K562 (cell line): ENCODE results near the gene GCC1. TPM values are rescaled to one million over a fixed set of nuclear protein-coding genes. Genes with fewer than 3 reads are reported as not detected.

ENCODE experiments used
- ATAC-seq: fragments of 200-7000 bp; cut with Tn5 transposase; 3 replicates; pipeline ENCODE4 v1.9.1; 2020; ENCODE audit warnings: moderate library complexity
- BruUV-seq: library from RNA; stranded (reverse); fragments of 400-500 nt; replicated peaks from 2 replicates; lab custom pipeline; 2021; lab: Mats Ljungman, UMichigan
- CTCF ChIA-PET: fragments of 300-600 bp; formaldehyde crosslinking; extraction: SDS; loops from one replicate; lab custom pipeline; 2021; ENCODE audit warnings: low intra/inter-chr PET ratio; lab: Yijun Ruan, JAX
- POLR2A ChIA-PET: fragments of 300-600, 350-650 bp; sonication (Branson Sonifier 250); formaldehyde crosslinking; extraction: SDS; loops from one replicate; lab custom pipeline; 2021; ENCODE audit warnings: antibody characterized with exemption, inconsistent platforms; lab: Yijun Ruan, JAX
- DNase-seq, 4 experiments: peaks; one replicate each; pipeline versions ENCODE4 v3.0.0 to v3.0.0-alpha.2; 2011 to 2018; ENCODE audit warnings: low spot score in 3 of 4, mixed read lengths in 3 of 4; ENCODE audit errors: extremely low read depth in 1 of 4
- FAIRE-seq: peaks from 2 replicates; lab custom pipeline; 2011; peaks lifted over from hg19 to GRCh38; lab: Jason Lieb, UNC
- H2AFZ ChIP-seq: 2 replicates; pipeline ENCODE4 v1.6.0; 2011; ENCODE audit warnings: low read depth, low read length, control low read depth, inconsistent platforms
- H3K27ac ChIP-seq: fragments of 200-600 bp; 3 replicates; pipeline ENCODE4 v1.8.0; 2011; ENCODE audit warnings: low read depth, mild to moderate bottlenecking, control low read depth, inconsistent platforms, low read length, moderate library complexity, mixed read lengths; ENCODE audit errors: extremely low read depth
- H3K27me3 ChIP-seq, 2 experiments: fragments of 300-600 bp in 1 of 2; 2 replicates in 1 of 2; 3 replicates in 1 of 2; pipeline versions ENCODE4 v1.6.0 to v1.8.0; 2011; ENCODE audit warnings: inconsistent platforms in 2 of 2, low read length in 2 of 2, mild to moderate bottlenecking in 1 of 2, mixed read lengths in 1 of 2, moderate library complexity in 1 of 2; ENCODE audit not compliant: control insufficient read depth in 2 of 2, insufficient read depth in 2 of 2
- H3K36me3 ChIP-seq: fragments of 300-600 bp; 3 replicates; pipeline ENCODE4 v1.8.0; 2011; ENCODE audit warnings: mild to moderate bottlenecking, low read length, inconsistent platforms; ENCODE audit not compliant: control insufficient read depth, insufficient read depth
- H3K4me1 ChIP-seq, 2 experiments: fragments of 200-600 bp in 1 of 2; replicated peaks in 1 of 2; 2 replicates in 1 of 2; 3 replicates in 1 of 2; pipeline versions ENCODE4 v1.5.1 to v1.8.0; 2011; ENCODE audit warnings: inconsistent platforms in 2 of 2, low read length in 2 of 2, mild to moderate bottlenecking in 1 of 2, mixed read lengths in 1 of 2, moderate library complexity in 1 of 2; ENCODE audit not compliant: control insufficient read depth in 2 of 2, insufficient read depth in 2 of 2
- H3K4me2 ChIP-seq: 2 replicates; pipeline ENCODE4 v1.6.1; 2011; ENCODE audit warnings: low read length, control low read depth, inconsistent platforms, mixed read lengths; ENCODE audit not compliant: insufficient read depth
- H3K4me3 ChIP-seq: fragments of 200-600 bp; sonication (generic), shearing (Covaris generic); 2 replicates; pipeline ENCODE4 v1.5.1; 2016; ENCODE audit warnings: control low read depth, inconsistent platforms
- H3K79me2 ChIP-seq: fragments of 200-600 bp; 3 replicates; pipeline ENCODE4 v1.8.0; 2011; ENCODE audit warnings: low read length, inconsistent platforms; ENCODE audit not compliant: control insufficient read depth, insufficient read depth
- H3K9ac ChIP-seq, 2 experiments: 2 replicates each; pipeline versions ENCODE4 v1.6.0 to v1.6.1; 2011; ENCODE audit warnings: low read depth in 2 of 2, low read length in 2 of 2, control low read depth in 1 of 2, inconsistent platforms in 1 of 2, mild to moderate bottlenecking in 1 of 2, mixed read lengths in 1 of 2; ENCODE audit not compliant: insufficient read depth in 1 of 2
- H3K9me1 ChIP-seq: one replicate; pipeline ENCODE4 v1.6.0; 2011; ENCODE audit warnings: inconsistent platforms, mild to moderate bottlenecking, low read length, moderate library complexity; ENCODE audit not compliant: control insufficient read depth, insufficient read depth
- H3K9me3 ChIP-seq: replicated peaks from 2 replicates; pipeline ENCODE4 v1.5.1; 2011; ENCODE audit warnings: low read depth, low read length, inconsistent platforms; ENCODE audit not compliant: control insufficient read depth, insufficient read depth
- H4K20me1 ChIP-seq: replicated peaks from 2 replicates; pipeline ENCODE4 v1.6.1; 2011; ENCODE audit warnings: low read length, inconsistent platforms, mixed read lengths; ENCODE audit not compliant: control insufficient read depth, insufficient read depth
- BRD9 ChIP-seq: fragments of 450-650 bp; IDR thresholded peaks from 2 replicates; pipeline ENCODE4 v1.6.1; 2018; ENCODE audit warnings: low read depth; ENCODE audit not compliant: partially characterized antibody
- CBX1 ChIP-seq: sonication (generic); IDR thresholded peaks from 2 replicates; pipeline ENCODE4 v1.6.1; 2016; ENCODE audit warnings: antibody characterized with exemption, low read depth, mild to moderate bottlenecking
- CBX3 ChIP-seq, 2 experiments: IDR thresholded peaks; 1 replicate in 1 of 2; 2 replicates in 1 of 2; pipeline ENCODE4 v1.6.1; 2012; ENCODE audit warnings: inconsistent platforms in 2 of 2, low read length in 2 of 2, borderline replicate concordance in 1 of 2, control low read depth in 1 of 2
- NCOA4 ChIP-seq: fragments of 450-650 bp; IDR thresholded peaks from 2 replicates; pipeline ENCODE4 v1.6.1; 2018; ENCODE audit warnings: mild to moderate bottlenecking; ENCODE audit not compliant: partially characterized antibody
- POLR2B ChIP-seq: fragments of 450-650 bp; IDR thresholded peaks from 2 replicates; pipeline ENCODE4 v1.6.1; 2018; ENCODE audit warnings: low read depth; ENCODE audit not compliant: partially characterized antibody
- RAD21 ChIP-seq, 2 experiments: fragments of 250-450 bp in 1 of 2; fragments of 450-650 bp in 1 of 2; sonication (Bioruptor Pico) in 1 of 2; formaldehyde crosslinking in 1 of 2; IDR thresholded peaks in 1 of 2; conservative IDR thresholded peaks in 1 of 2; 2 replicates each; pipeline versions ENCODE4 v1.4.0 to v1.8.0; 2020 to 2022; ENCODE audit warnings: mild to moderate bottlenecking in 2 of 2, moderate library complexity in 1 of 2
- RBM25 ChIP-seq: fragments of 200-400 bp; formaldehyde crosslinking; IDR thresholded peaks from 2 replicates; pipeline ENCODE4 v1.6.1; 2018; ENCODE audit warnings: low read length, low read depth, moderate library complexity; ENCODE audit not compliant: severe bottlenecking
- SIN3A ChIP-seq, 2 experiments: fragments of 150-350 bp in 1 of 2; IDR thresholded peaks; 2 replicates each; pipeline ENCODE4 v1.6.1; 2011 to 2016; ENCODE audit warnings: borderline replicate concordance in 2 of 2, low read depth in 2 of 2, low read length in 2 of 2, mild to moderate bottlenecking in 2 of 2, moderate library complexity in 2 of 2; ENCODE audit not compliant: control insufficient read depth in 1 of 2
- TOE1 ChIP-seq, 2 experiments: fragments of 450-650 bp in 1 of 2; sonication (generic) in 1 of 2; formaldehyde crosslinking in 1 of 2; IDR thresholded peaks; 2 replicates each; pipeline versions ENCODE4 v1.7.1 to v1.8.0; 2016 to 2022; ENCODE audit warnings: borderline replicate concordance in 2 of 2, mild to moderate bottlenecking in 2 of 2, antibody characterized with exemption in 1 of 2, inconsistent platforms in 1 of 2, low read depth in 1 of 2, missing genetic modification reagents in 1 of 2, moderate library complexity in 1 of 2
- ZNF165 ChIP-seq: fragments of 250-450 bp; sonication (Bioruptor Pico); IDR thresholded peaks from 2 replicates; pipeline ENCODE4 v1.4.0; 2020; ENCODE audit warnings: borderline replicate concordance
- ZNF174 ChIP-seq: fragments of 250-450 bp; sonication (Bioruptor Pico); IDR thresholded peaks from 2 replicates; pipeline ENCODE4 v1.4.0; 2020; ENCODE audit warnings: mild to moderate bottlenecking
- ZNF217 ChIP-seq: sonication (generic); formaldehyde crosslinking; IDR thresholded peaks from 2 replicates; pipeline ENCODE4 v1.8.0; 2022; ENCODE audit warnings: mild to moderate bottlenecking, missing genetic modification reagents
- ZNF507 ChIP-seq: conservative IDR thresholded peaks from 2 replicates; pipeline ENCODE4 v1.6.1; 2017; ENCODE audit warnings: missing genetic modification characterization, missing compliant biosample characterization
- WGBS: fragments of 100-300 bp; shearing (Covaris generic); methylation state at CpG from one replicate; pipeline ENCODE4 v1.1.6; 2016; ENCODE audit warnings: low coverage, mixed read lengths; ENCODE audit not compliant: insufficient coverage; ENCODE audit errors: missing lambda C conversion rate; 5-methylcytosine and 5-hydroxymethylcytosine counted together
- in situ Hi-C: fragments of 300-500 bp; cut with MboI; formaldehyde crosslinking; loops from 4 replicates; pipeline ENCODE4 v1.15.0; 2018; ENCODE audit warnings: inconsistent platforms, mixed read lengths
- intact Hi-C: fragments of 100-400 bp; cut with micrococcal nuclease; formaldehyde crosslinking; loops from 2 replicates; pipeline ENCODE4 v1.14.2; 2022
- polyA plus RNA-seq, 8 experiments: library from polyadenylated mRNA; depleted of rRNA in 4 of 8; stranded (reverse) in 5 of 8; unstranded in 3 of 8; fragments of >200 nt; fragmentation: Nextera tagmentation in 2 of 8; fragmentation: Illumina TruSeq in 1 of 8; extraction: Ambion mirVana in 2 of 8; extraction: Trizol in 1 of 8; gene quantifications; 2 replicates each; pipeline versions ENCODE4 v1.2.1 to v1.2.3, GENCODE V29; 2011 to 2014; ENCODE audit warnings: inconsistent platforms in 1 of 8, missing spikeins in 1 of 8
- total RNA-seq, 7 experiments: library from RNA; depleted of rRNA in 6 of 7; stranded (reverse); fragments of >200 nt in 6 of 7; fragmentation: Illumina TruSeq in 2 of 7; extraction: Trizol in 2 of 7; gene quantifications; 2 replicates each; pipeline versions ENCODE4 v1.2.1 to v1.2.3, GENCODE V29; 2011 to 2021; ENCODE audit warnings: low replicate concordance in 1 of 7
- TF ChIP-seq, protein P1 (sequence below), 3 experiments: IDR thresholded peaks in 2 of 3; conservative IDR thresholded peaks in 1 of 3; 2 replicates each; pipeline ENCODE4 v1.5.1; 2011 to 2012; ENCODE audit warnings: low read length in 3 of 3, mild to moderate bottlenecking in 3 of 3, control low read depth in 2 of 3, improper control_type of control experiment in 1 of 3, inconsistent platforms in 1 of 3, low read depth in 1 of 3, mixed read lengths in 1 of 3, moderate library complexity in 1 of 3; ENCODE audit not compliant: insufficient read depth in 2 of 3
- TF ChIP-seq, protein P2 (sequence below): sonication (generic); formaldehyde crosslinking; IDR thresholded peaks from 2 replicates; pipeline ENCODE4 v1.8.1; 2023; ENCODE audit warnings: mild to moderate bottlenecking, missing genetic modification reagents

Gene GCC1
- total and polyA plus RNA-seq, 9 of the 15 experiments (the other 6 are each of a cell fraction or from before 2014, with no cell fraction given) = 1.9 to 19.8 (median 10.9) TPM

DNA sequence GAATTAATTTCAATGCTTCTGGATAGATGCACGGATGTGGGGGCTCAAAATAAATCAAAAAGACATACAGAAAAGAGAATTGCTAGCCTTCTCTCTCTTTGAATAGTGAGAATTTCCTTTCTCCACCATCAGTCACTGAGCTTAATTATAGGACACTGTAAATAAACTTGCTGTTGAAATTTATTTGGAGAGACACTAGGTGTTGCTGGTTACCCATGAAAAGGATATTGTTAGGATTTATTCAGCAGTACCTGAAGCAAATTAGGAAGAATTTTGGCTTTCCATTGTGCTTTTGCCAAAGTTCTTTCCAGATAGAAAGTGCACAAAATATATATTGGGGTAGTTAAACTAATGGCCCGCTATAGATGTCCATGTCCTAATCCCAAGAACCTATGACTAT lies 27.6 kb downstream of the GCC1 start:
- in situ Hi-C loops = no loop called here
- Histone ChIP-seq H3K4me1 (no peaks in the 10 kb centered on the region), H3K4me2 (no peak overlapping the region), H3K27ac (no peak overlapping the region), H3K9ac (no peak overlapping the region), H4K20me1 (no peaks in the 10 kb centered on the region), H3K27me3 (peaks cover 3 to 4% of the 10 kb centered on the region in 2 experiments; a peak in 1 of 5 replicates), H2AFZ (no peak overlapping the region), H3K79me2 (no peaks in the 10 kb centered on the region), H3K4me3 (no peak overlapping the region), H3K36me3 (no peaks in the 10 kb centered on the region), H3K9me3 (no peaks in the 10 kb centered on the region), H3K9me1 (no peaks in the 10 kb centered on the region)
- DNase-seq = no peak
- ChIA-PET POLR2A (interaction anchor here (0.6 kb wide), 1 partner anchor 8 kb away, joined by 3 read pairs; no protein-coding TSS in a partner anchor), CTCF (interaction anchor here (0.9 to 1.8 kb wide), 3 partner anchors 651 to 830 kb away, joined by 4 to 7 read pairs (median 7); no protein-coding TSS in a partner anchor)
- WGBS = 0% methylated on average over 2 of the region's 2 CpGs
- no peak for FAIRE-seq
- no TSS peak for BruUV-seq
- ATAC-seq = no peak
- intact Hi-C loops = no loop called here
- TF ChIP-seq, protein P1, sequence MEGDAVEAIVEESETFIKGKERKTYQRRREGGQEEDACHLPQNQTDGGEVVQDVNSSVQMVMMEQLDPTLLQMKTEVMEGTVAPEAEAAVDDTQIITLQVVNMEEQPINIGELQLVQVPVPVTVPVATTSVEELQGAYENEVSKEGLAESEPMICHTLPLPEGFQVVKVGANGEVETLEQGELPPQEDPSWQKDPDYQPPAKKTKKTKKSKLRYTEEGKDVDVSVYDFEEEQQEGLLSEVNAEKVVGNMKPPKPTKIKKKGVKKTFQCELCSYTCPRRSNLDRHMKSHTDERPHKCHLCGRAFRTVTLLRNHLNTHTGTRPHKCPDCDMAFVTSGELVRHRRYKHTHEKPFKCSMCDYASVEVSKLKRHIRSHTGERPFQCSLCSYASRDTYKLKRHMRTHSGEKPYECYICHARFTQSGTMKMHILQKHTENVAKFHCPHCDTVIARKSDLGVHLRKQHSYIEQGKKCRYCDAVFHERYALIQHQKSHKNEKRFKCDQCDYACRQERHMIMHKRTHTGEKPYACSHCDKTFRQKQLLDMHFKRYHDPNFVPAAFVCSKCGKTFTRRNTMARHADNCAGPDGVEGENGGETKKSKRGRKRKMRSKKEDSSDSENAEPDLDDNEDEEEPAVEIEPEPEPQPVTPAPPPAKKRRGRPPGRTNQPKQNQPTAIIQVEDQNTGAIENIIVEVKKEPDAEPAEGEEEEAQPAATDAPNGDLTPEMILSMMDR (IDR thresholded peaks at IDR 0.05 in 2 of 3, conservative IDR thresholded peaks at IDR 0.05 in 1 of 3; ENCODE audit: insufficient read depth in 2 of 3, low read depth in 1 of 3, low read length in 3 of 3) = peak in 2 of 3 experiments; percentile 4 to 49; a peak in 3 of 6 replicates
- TF ChIP-seq ZNF507 (tag) = no peak
- TF ChIP-seq SIN3A (IDR thresholded peaks at IDR 0.05; ENCODE audit: borderline replicate concordance in 2 of 2, control insufficient read depth in 1 of 2, low read depth in 2 of 2, low read length in 2 of 2) = no peak
- no peak for TF ChIP-seq ZNF165 (CRISPR knock-in tag)
- no peak for TF ChIP-seq RBM25
- no peak for TF ChIP-seq ZNF174 (CRISPR knock-in tag)
- no peak for TF ChIP-seq TOE1 (IDR thresholded peaks at IDR 0.05; ENCODE audit: borderline replicate concordance)
- TF ChIP-seq TOE1 (CRISPR knock-in tag; IDR thresholded peaks at IDR 0.05; ENCODE audit: borderline replicate concordance, low read depth) = no peak
- TF ChIP-seq CBX3 (IDR thresholded peaks at IDR 0.05; ENCODE audit: borderline replicate concordance in 1 of 2, low read length in 2 of 2) = no peak
- no peak for TF ChIP-seq BRD9
- TF ChIP-seq CBX1 = no peak
- TF ChIP-seq ZNF217 (CRISPR knock-in tag) = no peak
- TF ChIP-seq RAD21 (CRISPR knock-in tag; conservative IDR thresholded peaks at IDR 0.05 in 1 of 2, IDR thresholded peaks at IDR 0.05 in 1 of 2) = peak; percentile 5 to 48; a peak in 2 of 4 replicates
- no peak for TF ChIP-seq NCOA4
- TF ChIP-seq POLR2B = no peak
- TF ChIP-seq, protein P2, sequence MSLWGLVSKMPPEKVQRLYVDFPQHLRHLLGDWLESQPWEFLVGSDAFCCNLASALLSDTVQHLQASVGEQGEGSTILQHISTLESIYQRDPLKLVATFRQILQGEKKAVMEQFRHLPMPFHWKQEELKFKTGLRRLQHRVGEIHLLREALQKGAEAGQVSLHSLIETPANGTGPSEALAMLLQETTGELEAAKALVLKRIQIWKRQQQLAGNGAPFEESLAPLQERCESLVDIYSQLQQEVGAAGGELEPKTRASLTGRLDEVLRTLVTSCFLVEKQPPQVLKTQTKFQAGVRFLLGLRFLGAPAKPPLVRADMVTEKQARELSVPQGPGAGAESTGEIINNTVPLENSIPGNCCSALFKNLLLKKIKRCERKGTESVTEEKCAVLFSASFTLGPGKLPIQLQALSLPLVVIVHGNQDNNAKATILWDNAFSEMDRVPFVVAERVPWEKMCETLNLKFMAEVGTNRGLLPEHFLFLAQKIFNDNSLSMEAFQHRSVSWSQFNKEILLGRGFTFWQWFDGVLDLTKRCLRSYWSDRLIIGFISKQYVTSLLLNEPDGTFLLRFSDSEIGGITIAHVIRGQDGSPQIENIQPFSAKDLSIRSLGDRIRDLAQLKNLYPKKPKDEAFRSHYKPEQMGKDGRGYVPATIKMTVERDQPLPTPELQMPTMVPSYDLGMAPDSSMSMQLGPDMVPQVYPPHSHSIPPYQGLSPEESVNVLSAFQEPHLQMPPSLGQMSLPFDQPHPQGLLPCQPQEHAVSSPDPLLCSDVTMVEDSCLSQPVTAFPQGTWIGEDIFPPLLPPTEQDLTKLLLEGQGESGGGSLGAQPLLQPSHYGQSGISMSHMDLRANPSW (CRISPR knock-in tag) = no peak
